ENCODE measurements around the gene UQCR10.

UQCR10 gene

DNA sequence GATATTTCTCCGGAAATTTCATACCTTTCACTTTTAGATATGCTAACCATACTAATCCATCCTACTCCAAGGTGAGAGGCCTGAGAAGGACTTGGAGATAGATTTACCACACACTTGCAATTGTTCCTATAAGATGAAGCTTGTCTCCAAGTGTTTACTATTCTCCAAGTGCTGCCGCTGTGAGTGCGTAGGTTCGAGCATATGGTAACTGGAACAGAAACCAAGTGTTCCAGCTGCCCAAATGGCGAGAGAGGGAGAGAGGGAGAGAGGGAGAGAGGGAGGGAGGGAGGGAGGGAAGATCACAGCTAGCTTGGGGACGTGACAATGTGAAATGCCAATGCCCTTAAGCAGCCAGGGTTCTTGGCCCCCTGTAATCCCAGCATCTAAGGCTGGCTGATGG, 49.4 kb downstream of the UQCR10 start:
- CTCF ChIA-PET: interaction anchor here (1.1 to 1.5 kb wide), 2 partner anchors 14 to 107 kb away, joined by 3 to 6 read pairs; no protein-coding TSS in a partner anchor
- no peak for DNase-seq (ENCODE audit: extremely low spot score)
- TF ChIP-seq, protein P1, sequence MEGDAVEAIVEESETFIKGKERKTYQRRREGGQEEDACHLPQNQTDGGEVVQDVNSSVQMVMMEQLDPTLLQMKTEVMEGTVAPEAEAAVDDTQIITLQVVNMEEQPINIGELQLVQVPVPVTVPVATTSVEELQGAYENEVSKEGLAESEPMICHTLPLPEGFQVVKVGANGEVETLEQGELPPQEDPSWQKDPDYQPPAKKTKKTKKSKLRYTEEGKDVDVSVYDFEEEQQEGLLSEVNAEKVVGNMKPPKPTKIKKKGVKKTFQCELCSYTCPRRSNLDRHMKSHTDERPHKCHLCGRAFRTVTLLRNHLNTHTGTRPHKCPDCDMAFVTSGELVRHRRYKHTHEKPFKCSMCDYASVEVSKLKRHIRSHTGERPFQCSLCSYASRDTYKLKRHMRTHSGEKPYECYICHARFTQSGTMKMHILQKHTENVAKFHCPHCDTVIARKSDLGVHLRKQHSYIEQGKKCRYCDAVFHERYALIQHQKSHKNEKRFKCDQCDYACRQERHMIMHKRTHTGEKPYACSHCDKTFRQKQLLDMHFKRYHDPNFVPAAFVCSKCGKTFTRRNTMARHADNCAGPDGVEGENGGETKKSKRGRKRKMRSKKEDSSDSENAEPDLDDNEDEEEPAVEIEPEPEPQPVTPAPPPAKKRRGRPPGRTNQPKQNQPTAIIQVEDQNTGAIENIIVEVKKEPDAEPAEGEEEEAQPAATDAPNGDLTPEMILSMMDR (IDR thresholded peaks at IDR 0.05; ENCODE audit: control extremely low read depth, extremely low read depth, low read depth, missing control alignments): no peak
- POLR2A ChIA-PET: no interaction called here

DNA sequence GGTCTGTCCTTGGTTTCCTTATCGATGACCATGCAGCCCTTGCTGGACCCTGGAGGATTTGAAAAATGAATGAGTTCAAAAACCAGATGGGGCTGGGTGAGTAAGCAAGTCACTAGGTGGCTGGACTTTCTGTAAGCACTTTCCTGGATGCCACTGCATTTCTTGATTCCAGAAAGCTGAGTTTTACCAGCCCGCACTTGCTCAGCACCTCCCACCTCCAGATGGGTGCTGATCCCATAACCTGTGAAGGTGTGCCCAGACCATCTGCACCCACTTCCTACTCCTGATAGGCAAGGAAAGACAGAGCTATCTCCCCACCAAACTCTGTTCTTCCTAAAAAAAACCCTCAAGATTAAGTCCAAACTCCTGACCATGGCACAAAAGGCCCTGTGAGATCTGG, 49.8 kb downstream of the UQCR10 start:
- TF ChIP-seq, protein P1 (IDR thresholded peaks at IDR 0.05; ENCODE audit: control extremely low read depth, extremely low read depth, low read depth, missing control alignments): no peak
- ChIA-PET POLR2A (no interaction called here), CTCF (interaction anchor here (1.1 to 1.5 kb wide), 2 partner anchors 13 to 107 kb away, joined by 3 to 6 read pairs; no protein-coding TSS in a partner anchor)
- no peak for DNase-seq (ENCODE audit: extremely low spot score)

DNA sequence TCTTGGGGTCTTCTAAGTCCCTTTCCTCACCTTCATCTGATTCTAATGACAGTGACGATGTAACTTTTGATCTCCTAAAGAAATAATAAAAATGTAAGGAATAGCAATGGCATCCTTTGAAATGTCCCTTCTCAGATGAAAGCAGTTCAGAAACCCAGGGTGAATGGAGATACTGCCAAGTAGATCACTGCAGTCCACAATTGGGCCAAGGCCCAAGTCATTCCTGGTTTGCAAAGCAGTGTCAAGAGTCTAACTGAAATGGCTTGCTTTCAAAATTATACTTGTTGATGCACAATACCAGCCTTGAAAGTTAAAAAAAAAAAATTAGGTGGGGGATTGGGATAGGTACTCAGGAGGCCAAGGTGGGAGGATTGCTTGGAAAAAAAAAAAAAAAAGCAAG, 50.6 kb downstream of the UQCR10 start:
- ChIA-PET POLR2A (no interaction called here), CTCF (no interaction called here)
- DNase-seq (ENCODE audit: extremely low spot score): no peak
- TF ChIP-seq, protein P1 (IDR thresholded peaks at IDR 0.05; ENCODE audit: control extremely low read depth, extremely low read depth, low read depth, missing control alignments): no peak

DNA sequence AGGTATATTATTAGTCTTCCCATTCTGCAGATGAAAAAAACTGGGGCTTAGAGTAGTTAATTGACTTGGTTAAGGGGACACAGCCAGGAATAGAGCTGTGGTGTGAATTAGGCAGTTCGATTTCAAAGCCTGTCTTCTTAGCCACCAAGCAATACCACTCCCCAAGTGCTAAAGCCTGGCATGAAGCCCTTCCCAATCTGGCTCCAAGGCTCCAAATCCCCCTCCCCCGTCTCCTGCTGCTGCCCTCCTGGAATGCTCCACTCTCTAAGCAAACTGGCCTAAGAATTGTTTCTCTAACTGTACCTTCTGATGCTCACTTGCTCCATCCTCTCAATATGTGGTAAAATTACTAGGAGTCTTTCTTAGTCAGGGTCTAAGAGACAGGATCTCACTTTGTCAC, 52.3 kb downstream of the UQCR10 start:
- no peak for DNase-seq (ENCODE audit: extremely low spot score)
- CTCF ChIA-PET: no interaction called here
- POLR2A ChIA-PET: no interaction called here
- TF ChIP-seq, protein P1 (IDR thresholded peaks at IDR 0.05; ENCODE audit: control extremely low read depth, extremely low read depth, low read depth, missing control alignments): no peak
